DMS153 (cell line): ENCODE results near the gene RNF208.
"Not testable (repeated sequence)": the region's sequence is repeated elsewhere in the genome, so short reads cannot be mapped to it uniquely, and the experiment has no call there.

ENCODE experiments used
- DNase-seq: peaks from one replicate; lab custom pipeline; 2025; lab: John Stamatoyannopoulos, UW

RNF208 gene

GRCh38 chr9:137222190-137223077, at the start of gene RNF208:
Gene RNF208, minus strand, starts transcription at chr9:137222240. Its CDS starts 1,028 bp downstream, at chr9:137221212.
- DNase-seq, result no peak

- DNase-seq, result no peak
These were observed 49.6 kb upstream of the RNF208 start for GRCh38 chr9:137271696-137272076.

GRCh38 chr9:137270929-137271695, 49.1 kb upstream of the RNF208 start:
- no peak for DNase-seq

GRCh38 chr9:137269231-137269772, 47.3 kb upstream of the RNF208 start:
- DNase-seq, result peak; percentile 66

- DNase-seq, result no peak
These were observed 46.6 kb upstream of the RNF208 start for GRCh38 chr9:137268538-137269201.

- no peak for DNase-seq
These were observed 45.9 kb upstream of the RNF208 start for GRCh38 chr9:137267933-137268355.

GRCh38 chr9:137266585-137267453, 44.8 kb upstream of the RNF208 start:
- no peak for DNase-seq

- DNase-seq, result no peak
These were observed 44.1 kb upstream of the RNF208 start for GRCh38 chr9:137266162-137266527.

GRCh38 chr9:137265496-137266161, 43.6 kb upstream of the RNF208 start:
- DNase-seq, result no peak

GRCh38 chr9:137264067-137264466, 42.0 kb upstream of the RNF208 start:
- no peak for DNase-seq

- DNase-seq, result no peak
These were observed 41.5 kb upstream of the RNF208 start for GRCh38 chr9:137263506-137263905.

GRCh38 chr9:137262909-137263285, 40.9 kb upstream of the RNF208 start:
- DNase-seq, result no peak

- DNase-seq, result not testable (repeated sequence)
These were observed 40.3 kb upstream of the RNF208 start for GRCh38 chr9:137262173-137262908.

- DNase-seq, result no peak
These were observed 34.8 kb upstream of the RNF208 start for GRCh38 chr9:137256856-137257255.

GRCh38 chr9:137256362-137256761, 34.3 kb upstream of the RNF208 start:
- DNase-seq, result no peak

- no peak for DNase-seq
These were observed 33.5 kb upstream of the RNF208 start for GRCh38 chr9:137255448-137256114.

GRCh38 chr9:137254624-137255447, 32.8 kb upstream of the RNF208 start, which contains the start of gene NELFB:
Gene NELFB, plus strand, starts transcription at chr9:137255327.
- DNase-seq, result peak; percentile 76
